COR-L47 (cell line): ENCODE data around the gene ADK.
"Not testable (repeated sequence)": the region's sequence is repeated elsewhere in the genome, so short reads cannot be mapped to it uniquely, and the experiment has no call there.

Source experiments
- DNase-seq: peaks from one replicate; lab custom pipeline; 2025; lab: John Stamatoyannopoulos, UW

The ADK gene

DNA sequence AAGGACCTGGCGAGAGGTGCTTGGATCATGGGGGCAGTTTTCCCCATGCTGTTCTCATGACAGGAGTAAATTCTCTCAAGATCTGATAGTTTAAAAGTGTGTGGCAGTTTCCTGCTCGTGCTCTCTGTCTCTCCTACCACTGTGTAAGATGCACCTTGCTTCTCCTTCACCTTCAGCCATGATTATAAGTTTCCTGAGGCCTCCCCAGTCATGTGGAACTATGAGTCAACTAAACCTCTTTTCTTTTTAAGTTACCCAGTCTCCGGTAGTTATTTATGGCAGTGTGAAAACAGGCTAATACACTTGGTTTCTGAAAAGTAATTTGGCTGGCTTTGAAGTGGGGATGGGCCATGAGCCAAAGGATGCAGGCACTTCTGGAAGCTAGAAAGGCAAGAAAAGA lies 407.4 kb downstream of the ADK start:
- no peak for DNase-seq

DNA sequence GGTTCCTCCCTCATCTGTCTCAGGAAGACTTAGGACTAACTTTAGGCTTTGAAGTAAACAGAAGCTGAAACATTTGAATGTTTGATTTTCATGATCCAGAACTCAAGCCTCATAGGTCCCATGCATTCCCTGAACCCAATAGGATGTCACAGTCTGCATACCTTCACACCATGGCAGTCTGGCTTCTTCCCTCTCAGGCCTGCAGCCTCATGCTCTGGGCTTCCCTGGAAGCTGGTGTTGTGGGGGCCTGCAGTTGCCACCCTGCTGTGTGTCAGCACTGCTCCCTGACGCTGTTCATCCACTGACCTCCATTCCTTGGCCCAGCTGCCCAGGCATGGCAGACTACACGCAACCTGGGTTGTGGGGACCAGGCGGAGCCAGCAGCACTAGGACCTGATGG lies 407.9 kb downstream of the ADK start:
- DNase-seq, result no peak

DNA sequence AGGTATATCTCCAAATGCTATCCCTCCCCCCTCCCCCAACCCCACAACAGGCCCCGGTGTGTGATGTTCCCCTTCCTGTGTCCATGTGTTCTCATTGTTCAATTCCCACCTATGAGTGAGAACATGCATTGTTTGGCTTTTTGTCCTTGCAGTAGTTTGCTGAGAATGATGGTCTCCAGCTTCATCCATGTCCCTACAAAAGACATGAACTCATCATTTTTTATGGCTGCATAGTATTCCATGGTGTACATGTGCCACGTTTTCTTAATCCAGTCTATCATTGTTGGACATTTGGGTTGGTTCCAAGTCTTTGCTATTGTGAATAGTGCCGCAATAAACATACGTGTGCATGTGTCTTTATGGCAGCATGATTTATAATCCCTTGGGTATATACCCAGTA lies 417.9 kb downstream of the ADK start:
- not testable (repeated sequence) for DNase-seq

DNA sequence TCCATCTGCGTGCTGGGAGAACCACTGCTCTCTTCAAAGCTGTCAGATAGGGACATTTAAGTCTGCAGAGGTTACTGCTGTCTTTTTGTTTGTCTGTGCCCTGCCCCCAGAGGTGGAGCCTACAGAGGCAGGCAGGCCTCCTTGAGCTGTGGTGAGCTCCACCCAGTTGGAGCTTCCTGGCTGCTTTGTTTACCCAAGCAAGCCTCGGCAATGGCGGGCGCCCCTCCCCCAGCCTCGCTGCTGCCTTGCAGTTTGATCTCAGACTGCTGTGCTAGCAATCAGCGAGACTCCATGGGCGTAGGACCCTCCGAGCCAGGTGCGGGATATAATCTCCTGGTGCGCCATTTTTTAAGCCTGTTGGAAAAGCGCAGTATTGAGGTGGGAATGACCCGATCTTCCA lies 422.5 kb downstream of the ADK start:
- not testable (repeated sequence) for DNase-seq

DNA sequence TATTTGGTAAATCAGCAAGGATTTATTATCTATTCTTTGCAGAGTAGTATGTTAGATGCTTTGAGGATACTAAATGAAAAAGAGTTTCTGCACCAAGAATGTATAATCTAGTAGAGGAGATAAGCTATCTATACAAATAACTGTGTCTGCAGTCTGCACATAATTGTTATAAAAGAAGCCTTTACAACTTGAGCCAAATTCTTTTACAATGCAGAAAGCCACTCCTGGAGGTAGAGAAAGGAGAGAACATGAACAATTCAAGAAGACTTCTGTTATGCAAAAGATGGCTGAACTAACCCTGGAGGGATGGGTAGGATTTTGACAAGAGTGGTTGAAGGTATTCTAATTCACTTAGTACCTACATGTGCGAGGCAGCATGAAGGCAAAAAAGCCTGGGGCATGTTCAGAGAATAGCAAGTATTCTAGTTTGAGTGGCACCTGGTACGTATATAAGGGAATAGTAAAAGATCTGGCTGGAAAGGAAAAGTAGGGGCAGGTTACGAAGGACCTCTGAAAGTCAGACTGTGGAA lies 424.2 kb downstream of the ADK start:
- DNase-seq, result no peak

DNA sequence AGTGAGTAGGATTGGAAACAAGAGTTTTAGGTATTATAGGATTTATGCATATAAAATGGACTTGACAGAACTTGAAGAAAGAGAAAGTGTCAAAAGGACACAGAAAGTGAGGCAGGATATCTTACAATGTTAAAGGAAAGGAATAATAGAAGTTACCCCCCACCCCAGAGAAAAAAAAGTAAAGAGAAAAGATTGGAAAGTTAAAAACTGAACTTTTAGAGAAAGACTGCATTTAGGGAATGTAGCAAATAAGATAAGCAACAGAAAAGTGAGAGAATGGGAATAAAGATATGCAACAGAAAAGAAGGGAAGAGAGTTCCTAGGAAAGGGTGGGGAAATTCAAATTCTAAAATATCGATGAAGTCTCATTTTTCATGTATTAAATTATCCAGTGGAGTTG lies 424.9 kb downstream of the ADK start:
- no peak for DNase-seq

DNA sequence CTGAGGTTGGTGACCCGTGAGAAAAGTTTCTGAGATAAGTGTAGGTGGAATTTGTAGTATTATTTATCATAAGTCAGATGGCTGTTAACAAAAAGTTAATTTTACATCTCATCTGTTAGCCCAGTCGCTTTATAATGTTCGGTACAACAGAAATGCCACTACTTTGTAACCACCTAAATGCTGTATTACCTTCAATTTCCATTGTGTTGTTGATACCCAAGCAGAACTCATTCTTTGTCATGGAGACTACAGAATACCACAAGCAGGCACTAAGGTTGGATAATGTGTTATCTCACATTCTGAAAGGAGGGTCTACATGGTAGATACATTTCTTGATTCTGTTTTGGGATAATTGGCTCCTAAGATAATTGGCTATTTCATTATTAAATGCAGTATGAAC lies 425.6 kb downstream of the ADK start:
- DNase-seq, result no peak

DNA sequence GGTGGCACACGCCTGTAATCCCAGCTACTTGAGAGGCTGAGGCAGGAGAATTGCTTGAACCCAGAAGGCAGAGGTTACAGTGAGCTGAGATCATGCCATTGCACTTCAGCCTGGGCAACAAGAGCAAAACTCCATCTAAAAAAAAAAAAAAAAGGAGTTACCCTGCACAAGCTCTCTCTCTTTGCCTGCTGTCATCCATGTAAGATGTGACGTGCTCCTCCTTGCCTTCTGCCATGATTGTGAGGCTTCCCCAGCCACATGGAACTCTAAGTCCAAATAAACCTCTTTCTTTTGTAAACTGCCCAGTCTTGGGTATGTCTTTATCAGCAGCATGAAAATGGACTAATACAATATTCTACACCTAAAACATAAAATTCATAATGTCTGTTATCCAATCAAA lies 429.4 kb downstream of the ADK start:
- not testable (repeated sequence) for DNase-seq

DNA sequence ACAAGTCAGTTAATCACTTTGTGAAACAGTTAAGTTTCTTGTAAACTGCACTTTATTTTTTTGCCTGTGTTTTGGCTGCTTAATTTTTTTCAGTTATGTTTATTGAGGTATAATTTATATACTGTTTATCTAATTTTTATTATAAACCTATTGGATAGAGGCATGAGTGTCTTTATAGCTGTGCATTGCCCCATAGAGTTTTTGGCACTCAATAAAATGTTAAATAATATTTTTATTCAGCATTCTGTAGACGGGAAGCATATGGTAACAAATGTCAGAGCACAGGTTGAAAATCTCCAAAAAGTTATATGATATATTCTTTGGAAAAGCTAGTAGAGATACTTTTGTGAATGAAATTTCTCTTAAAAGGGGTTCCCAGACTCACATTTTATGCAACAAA lies 431.5 kb downstream of the ADK start:
- DNase-seq, result no peak

DNA sequence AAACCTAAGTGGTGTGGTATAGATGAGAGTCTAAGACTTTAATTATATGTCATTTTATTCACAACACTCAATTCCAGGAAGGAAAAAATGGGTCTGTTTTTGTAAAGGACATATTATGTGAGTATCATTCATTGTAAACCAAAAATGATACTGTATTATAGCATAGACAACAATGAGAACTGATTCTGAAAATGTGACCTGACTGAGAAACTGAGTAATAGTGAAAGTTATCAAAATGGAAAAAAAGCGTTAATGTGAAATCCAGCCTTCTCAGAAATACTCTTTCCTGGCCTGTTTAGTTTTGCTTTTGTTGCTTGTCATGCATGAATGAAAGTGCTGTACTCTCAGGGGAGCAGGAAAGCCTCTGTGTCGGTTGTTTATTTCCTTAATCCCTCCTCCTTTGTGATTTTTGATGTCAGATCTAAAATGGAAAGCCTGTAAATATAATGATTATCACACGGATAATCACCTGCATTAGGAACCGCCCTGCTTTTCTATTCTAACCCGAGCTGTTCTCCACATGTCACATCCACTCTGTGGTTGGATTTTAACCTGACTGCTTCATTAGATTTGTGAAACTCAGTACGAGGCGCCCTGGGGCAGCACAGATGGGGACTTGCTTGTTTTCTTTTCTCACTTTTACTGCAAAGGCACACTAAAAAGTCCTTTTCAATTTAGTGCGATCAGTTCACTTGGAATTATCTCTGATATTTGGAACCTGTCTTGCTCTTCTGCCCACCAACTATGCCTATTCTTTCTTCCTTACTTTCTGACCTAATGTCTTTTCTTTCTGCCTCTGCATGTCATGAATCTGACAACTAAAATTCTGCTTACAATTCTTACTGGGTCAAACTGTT lies 434.4 kb downstream of the ADK start:
- peak; percentile 25 for DNase-seq

DNA sequence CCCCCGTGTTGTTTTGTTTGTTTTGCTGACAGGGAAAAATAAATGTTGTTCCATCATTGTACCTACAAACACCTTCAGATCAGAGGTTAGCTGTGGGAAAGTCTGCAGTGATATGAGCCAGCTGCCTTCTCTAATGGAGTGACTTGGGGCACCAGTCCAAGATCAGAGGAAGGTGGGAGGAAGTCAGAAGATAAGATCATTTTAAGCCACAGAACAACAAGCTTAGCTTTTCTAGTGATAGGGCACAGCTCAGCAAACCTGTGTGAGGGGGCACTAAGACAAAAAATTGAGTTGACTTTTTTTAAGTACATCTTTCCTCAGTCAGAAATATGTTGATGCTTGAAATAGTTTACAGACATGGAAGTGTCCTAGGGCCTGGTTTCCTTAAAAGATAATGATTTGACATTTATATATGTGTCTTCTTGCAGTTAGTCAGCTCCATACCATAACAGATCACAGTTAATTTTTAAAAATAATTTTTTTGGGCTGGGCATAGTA lies 435.1 kb downstream of the ADK start:
- no peak for DNase-seq

DNA sequence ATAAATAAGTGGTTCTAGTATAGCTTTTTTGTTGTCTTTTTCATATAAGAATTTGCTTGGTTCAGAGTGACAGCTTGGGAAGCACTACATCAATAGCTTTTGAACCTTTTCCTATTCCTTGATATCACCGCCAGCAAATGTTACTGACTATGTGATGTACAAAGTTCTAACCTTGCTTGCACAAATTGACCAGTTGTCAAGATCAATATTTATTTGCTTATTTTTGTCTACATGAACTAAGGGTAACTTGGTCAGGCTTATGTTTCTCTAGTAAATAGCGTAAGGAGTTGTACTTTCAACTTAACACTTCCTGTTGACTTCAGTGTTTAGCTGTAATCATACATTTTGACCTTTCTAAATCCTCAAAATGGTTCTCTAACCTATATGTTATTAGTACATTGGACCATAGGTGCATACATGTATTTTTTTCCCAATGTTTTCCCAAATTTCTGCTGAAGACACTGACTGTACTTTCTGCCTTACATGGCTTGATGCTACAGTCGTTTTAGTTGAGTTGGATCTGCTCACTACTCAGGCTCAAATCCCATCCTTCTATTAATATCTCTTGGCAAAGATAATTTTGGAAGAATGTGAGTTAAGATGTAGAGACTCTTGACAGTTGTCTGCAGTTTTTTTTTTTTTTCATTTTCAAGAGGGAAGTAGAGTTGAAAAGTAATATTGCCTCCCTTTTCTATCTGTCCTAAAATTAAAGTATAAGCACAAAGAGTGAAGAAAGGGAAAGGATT lies 436.3 kb downstream of the ADK start:
- no peak for DNase-seq

DNA sequence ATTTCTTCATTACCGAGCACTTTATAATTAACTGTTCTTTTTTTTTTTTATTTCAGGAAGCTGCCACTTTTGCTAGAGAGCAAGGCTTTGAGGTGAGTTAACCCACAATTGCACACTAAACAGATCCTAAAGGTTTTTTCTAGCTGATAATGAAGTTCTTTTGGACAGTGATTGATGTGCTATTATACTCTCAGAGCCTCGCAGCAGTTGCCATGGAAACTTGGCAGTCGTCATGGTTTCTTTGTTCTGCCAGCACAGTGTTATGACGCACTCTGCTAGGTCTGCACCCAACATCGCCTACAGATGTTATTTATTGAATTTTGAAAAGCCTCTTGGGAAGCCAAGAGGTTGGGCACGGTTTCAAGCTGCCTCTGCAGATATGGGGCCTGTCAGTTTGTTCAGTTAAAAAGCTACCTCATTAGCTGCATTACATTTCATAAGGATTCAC lies 438.2 kb downstream of the ADK start:
- DNase-seq, result peak; percentile 92

DNA sequence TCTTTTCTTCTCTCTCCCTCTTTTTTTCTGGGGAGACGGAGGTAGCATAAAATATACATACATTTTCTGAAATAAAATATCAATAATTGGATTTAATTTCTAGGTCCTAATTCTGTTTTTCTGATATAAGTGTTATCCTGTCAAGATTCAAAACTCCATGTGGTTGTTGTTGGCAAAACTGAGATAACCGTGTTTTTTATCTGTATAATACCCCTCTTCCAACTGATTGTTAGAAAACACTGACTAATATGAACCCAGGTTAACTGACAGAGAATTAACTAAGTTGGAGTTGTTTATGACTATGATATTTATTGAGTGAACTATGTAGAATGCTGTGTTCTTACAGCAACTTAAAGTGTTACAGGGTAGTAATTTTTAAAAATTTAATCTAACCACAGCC lies 438.8 kb downstream of the ADK start:
- no peak for DNase-seq

DNA sequence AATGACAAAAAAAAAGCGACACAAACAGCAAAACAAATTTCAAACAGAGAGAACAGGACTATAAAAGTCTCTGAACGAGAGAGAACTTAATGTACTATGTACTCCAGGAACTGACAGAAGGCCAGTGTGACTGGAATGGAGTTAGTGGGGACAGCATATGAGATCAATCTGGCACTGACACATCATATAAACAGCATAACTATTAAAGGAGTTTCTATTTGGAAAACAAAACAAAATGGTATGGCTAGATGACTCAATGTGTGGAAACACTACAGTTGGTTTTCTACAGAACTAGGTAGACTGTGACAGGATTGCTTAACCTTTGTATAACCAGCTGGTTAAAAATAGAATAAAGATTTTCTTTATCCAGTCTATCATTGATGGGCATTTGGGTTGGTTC lies 442.4 kb downstream of the ADK start:
- DNase-seq, result no peak

DNA sequence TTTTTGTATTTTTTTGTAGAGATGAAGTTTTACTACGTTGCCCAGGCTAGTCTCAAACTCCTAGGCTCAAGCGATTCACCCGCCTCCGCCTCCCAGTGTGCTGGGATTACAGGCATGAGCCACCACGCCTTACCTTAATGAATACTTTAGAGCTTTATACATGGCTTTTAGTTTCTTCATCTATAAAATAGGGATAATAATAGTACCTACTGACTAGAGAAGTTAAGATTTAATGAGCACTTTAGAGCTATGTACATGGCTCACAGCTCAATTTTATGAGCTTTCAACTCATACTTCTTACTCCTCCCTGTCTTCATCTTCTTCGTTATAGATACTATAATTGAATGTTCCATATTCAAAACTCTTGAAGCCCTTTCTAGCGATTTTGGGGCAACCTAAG lies 445.7 kb downstream of the ADK start:
- no peak for DNase-seq

DNA sequence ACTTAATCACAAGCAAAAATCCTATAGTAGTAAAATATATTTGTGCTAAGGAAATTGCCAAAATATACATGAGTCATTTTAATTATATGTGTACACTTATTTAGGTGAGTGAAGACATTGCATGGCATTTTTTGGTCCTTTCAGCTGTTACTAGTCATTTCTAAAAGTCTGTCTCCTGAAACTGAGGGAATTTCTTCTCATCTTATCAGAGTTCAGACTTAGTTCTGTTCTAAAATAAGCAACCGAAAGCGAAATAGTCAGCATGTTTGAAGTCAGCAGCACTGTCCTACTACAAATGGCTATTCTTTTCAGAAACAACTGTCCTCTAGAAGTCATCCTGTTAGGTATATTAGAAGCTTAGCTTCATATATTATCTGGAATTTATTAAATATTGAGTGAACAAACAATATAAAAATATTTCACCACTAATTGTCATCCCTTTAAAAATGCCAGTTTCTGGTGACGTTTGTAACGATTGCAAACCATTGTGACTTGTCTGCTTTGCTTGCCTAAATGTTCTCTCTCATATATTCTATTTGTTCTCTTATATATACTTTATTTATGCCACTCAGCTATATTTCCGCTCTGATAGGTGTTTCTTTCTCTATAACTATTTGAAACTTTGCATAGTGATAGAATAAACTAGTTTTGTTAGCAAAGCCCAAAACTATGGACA lies 448.0 kb downstream of the ADK start:
- no peak for DNase-seq

DNA sequence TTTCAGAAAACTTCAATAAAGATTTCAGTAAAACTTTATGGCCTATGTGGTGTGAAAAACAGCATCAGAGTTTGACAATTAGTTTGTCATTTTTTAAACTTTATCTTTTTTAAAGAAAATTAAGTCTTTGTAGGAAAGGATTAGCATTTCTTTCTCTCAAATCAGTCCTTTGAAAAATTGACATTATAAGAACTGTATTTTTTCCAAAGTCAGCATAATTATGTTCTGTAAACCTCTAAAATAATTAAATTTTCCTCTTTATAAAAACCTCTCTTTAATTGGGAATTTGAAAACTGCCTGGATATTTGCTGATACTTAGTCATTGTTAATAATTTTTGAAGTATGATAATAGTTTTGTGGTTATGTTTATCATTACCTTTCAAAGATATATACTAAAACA lies 448.7 kb downstream of the ADK start:
- no peak for DNase-seq

DNA sequence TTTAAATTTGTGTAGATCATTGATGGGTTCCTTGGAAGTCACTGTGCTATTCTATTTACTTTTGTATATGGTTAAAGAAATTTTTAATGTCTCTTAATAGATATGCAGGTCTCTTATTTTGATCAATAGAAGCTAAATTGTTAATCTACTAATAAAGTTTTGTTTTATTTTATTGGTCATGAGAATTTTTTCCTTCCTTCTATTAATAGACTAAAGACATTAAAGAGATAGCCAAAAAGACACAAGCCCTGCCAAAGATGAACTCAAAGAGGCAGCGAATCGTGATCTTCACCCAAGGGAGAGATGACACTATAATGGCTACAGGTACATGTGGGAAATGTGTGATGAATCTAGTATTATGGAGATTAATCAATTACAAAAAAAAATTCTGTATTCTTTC lies 449.1 kb downstream of the ADK start:
- no peak for DNase-seq

DNA sequence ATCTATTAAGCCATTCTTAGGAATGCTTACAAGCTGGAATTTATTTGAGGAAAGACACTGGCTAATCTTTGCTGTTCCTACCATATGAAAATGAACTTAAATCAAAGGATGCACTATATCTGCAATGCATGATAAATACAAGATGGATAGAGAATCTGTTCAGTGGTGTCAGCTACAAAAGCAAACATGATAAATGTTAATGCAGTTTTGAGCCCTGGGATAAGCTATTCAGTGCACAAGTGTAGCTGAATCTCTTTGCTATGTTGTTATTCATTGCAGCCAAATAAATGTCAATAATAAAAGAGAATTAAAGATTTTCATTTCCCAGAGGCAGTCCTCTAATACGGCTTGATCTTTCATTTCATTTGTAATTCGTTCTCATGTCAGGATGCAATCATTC lies 451.6 kb downstream of the ADK start:
- DNase-seq, result no peak

DNA sequence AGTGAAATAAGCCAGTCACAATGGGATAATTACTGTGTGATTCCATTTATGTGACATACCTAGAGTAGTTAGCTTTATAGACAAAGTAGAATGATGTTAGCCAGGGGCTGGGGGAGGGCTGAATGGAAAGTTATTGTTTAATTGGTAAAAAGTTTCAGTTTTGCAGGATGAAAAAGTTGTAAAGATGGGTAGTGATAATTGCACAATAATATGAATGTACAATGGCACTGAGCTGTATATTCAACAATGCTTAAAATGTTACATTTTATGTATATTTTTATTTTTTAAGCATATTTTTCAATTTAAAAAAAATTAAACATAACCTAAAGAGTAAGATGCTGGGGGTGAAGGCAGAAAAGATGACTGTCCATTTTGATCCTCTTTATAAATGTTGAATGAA lies 459.3 kb downstream of the ADK start:
- no peak for DNase-seq

DNA sequence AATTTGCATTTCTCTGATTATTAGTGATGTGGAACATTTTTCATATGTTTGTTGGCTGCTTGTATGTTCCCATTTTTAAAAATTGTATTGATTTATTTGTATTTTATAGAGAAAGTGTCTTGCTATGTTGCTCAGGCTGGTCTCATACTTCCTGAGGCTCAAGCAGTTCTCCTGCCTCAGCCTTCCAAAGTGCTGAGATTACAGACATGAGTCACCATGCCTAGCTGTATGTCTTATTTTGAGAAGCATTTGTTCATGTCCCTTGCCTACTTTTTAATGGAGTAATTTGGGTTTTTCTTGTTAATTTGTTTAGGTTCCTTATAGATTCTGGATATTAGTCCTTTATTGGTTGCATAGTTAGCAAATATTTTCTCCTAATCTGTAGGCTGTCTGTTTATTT lies 461.2 kb downstream of the ADK start:
- no peak for DNase-seq

DNA sequence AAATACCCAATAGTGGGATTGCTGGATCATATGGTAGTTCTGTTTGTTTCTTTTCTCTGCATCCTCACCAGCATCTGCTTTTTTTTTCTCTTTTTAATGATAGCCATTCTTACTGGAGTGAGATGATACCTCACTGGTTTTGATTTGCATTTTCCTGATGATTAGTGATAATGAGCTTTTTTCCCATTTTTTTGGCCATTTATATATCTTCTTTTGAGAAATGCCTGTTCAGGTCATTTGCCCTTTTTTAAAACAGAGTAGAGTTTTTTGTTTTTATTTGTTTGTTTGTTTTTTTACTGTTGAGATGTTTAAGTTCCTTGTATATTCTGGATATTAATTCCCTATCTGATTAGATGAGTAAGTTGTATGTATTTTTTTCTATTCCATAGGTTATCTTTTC lies 469.6 kb downstream of the ADK start:
- DNase-seq, result no peak
